ENCODE results near the gene FKBP5. TPM values are rescaled to one million over a fixed set of nuclear protein-coding genes. Genes with fewer than 3 reads are reported as not detected.

The FKBP5 gene
- total RNA-seq, 1 experiment from 2014 or later = 12.4 TPM

DNA sequence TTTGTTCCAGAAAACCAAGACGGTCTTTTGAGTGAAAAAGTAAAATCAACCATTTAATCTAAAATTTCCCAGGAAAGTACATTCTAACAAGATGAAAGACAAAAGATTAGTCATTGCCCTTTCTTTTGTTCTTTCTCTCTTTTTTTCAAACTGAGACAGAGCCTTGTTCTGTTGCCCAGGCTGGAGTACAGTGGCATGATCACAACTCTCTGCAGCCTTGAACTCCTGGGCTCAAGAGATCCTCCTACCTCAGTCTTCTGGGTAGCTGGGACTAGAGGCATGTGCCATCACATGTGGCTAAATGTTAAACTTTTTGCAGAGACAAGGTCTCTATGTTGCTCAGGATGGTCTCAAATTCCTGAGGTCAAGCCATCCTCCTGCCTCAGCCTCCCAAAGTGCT lies 75.0 kb downstream of the FKBP5 start:
- POLR2A ChIA-PET (ENCODE audit: unreplicated experiment) = no interaction called here
- no peaks in the 10 kb centered on the region for H3K9me3 ChIP-seq (ENCODE audit: low read length)
- no TSS peak for BruUV-seq (replicated peaks)

DNA sequence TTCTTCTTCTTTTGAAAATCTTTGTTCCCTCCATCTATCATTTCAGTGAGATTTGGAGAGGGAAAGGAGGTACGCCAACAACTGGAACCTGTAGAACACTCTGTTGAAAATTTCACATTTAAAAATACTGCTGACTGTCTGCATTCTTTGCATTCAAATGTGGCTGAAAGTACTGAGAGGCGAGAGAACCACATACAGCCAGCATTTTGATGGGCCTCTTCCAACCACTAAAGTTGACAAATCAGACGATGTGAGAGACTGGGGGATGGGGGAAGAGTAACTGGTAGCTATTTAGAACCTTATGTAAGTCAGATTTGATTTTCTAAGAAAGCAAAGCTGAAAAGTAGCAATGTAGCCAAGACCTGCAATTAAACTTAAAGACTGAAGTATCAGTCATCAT lies 77.5 kb downstream of the FKBP5 start:
- no peak overlapping the region for H2AFZ ChIP-seq (ENCODE audit: low read length)
- H3K4me2 ChIP-seq (ENCODE audit: low read length) = no peak overlapping the region
- no peaks in the 10 kb centered on the region for H3K27me3 ChIP-seq (ENCODE audit: low read length)
- POLR2A ChIA-PET (ENCODE audit: unreplicated experiment) = no interaction called here
- no peaks in the 10 kb centered on the region for H4K20me1 ChIP-seq (ENCODE audit: low read length)
- no peak overlapping the region for H3K9ac ChIP-seq (ENCODE audit: low read length)
- H3K4me1 ChIP-seq (ENCODE audit: insufficient read depth, low read length) = no peaks in the 10 kb centered on the region; the same call in 1 of the 2 replicates
- no peaks in the 10 kb centered on the region for H3K36me3 ChIP-seq (ENCODE audit: low read depth, low read length)
- no peaks in the 10 kb centered on the region for H3F3A ChIP-seq (ENCODE audit: low read length, unreplicated experiment)
- no peak overlapping the region for H3K27ac ChIP-seq (ENCODE audit: low read length)
- TF ChIP-seq, protein P1, sequence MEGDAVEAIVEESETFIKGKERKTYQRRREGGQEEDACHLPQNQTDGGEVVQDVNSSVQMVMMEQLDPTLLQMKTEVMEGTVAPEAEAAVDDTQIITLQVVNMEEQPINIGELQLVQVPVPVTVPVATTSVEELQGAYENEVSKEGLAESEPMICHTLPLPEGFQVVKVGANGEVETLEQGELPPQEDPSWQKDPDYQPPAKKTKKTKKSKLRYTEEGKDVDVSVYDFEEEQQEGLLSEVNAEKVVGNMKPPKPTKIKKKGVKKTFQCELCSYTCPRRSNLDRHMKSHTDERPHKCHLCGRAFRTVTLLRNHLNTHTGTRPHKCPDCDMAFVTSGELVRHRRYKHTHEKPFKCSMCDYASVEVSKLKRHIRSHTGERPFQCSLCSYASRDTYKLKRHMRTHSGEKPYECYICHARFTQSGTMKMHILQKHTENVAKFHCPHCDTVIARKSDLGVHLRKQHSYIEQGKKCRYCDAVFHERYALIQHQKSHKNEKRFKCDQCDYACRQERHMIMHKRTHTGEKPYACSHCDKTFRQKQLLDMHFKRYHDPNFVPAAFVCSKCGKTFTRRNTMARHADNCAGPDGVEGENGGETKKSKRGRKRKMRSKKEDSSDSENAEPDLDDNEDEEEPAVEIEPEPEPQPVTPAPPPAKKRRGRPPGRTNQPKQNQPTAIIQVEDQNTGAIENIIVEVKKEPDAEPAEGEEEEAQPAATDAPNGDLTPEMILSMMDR (conservative IDR thresholded peaks at IDR 0.05; ENCODE audit: low read depth, low read length) = no peak
- TF ChIP-seq EZH2phosphoT487 (IDR thresholded peaks at IDR 0.05; ENCODE audit: borderline replicate concordance, low read length) = no peak
- no peak for TF ChIP-seq EZH2 (IDR thresholded peaks at IDR 0.05; ENCODE audit: low read length, unreplicated experiment)
- H3K79me2 ChIP-seq (ENCODE audit: low read length) = no peaks in the 10 kb centered on the region
- ATAC-seq = no peak
- H3K9me3 ChIP-seq (ENCODE audit: low read length) = no peaks in the 10 kb centered on the region
- H3K9me2 ChIP-seq (replicated peaks; ENCODE audit: low read length) = no peaks in the 10 kb centered on the region
- H3K4me3 ChIP-seq (ENCODE audit: low read length) = no peak overlapping the region
- DNase-seq = no peak
- CTCF ChIA-PET = no interaction called here
- no TSS peak for BruUV-seq (replicated peaks)
- intact Hi-C loops (cut with micrococcal nuclease) = loop anchor here (10.0 kb wide), 1 partner anchor 86 kb away; no protein-coding TSS in a partner anchor

More for the DNA sequence above, 75.0 kb downstream of the FKBP5 start:
- H2AFZ ChIP-seq (ENCODE audit: low read length) = no peak overlapping the region
- TF ChIP-seq EZH2 (IDR thresholded peaks at IDR 0.05; ENCODE audit: low read length, unreplicated experiment) = no peak
- TF ChIP-seq, protein P1 (conservative IDR thresholded peaks at IDR 0.05; ENCODE audit: low read depth, low read length) = no peak
- TF ChIP-seq EZH2phosphoT487 (IDR thresholded peaks at IDR 0.05; ENCODE audit: borderline replicate concordance, low read length) = no peak
- no peaks in the 10 kb centered on the region for H3K9me2 ChIP-seq (replicated peaks; ENCODE audit: low read length)
- ATAC-seq (no peak), DNase-seq (no peak)
- no peaks in the 10 kb centered on the region; the same call in 1 of the 2 replicates for H3K4me1 ChIP-seq (ENCODE audit: insufficient read depth, low read length)
- intact Hi-C loops (cut with micrococcal nuclease) = loop anchor here (10.0 kb wide), 1 partner anchor 89 kb away; no protein-coding TSS in a partner anchor
- CTCF ChIA-PET = no interaction called here
- no peak overlapping the region for H3K9ac ChIP-seq (ENCODE audit: low read length)
- H3K27me3 ChIP-seq (ENCODE audit: low read length) = no peaks in the 10 kb centered on the region
- H3K36me3 ChIP-seq (ENCODE audit: low read depth, low read length) = no peaks in the 10 kb centered on the region
- no peak overlapping the region for H3K4me2 ChIP-seq (ENCODE audit: low read length)
- H3K79me2 ChIP-seq (ENCODE audit: low read length) = no peaks in the 10 kb centered on the region
- no peak overlapping the region for H3K27ac ChIP-seq (ENCODE audit: low read length)
- no peaks in the 10 kb centered on the region for H3F3A ChIP-seq (ENCODE audit: low read length, unreplicated experiment)
- no peaks in the 10 kb centered on the region for H4K20me1 ChIP-seq (ENCODE audit: low read length)
- H3K4me3 ChIP-seq (ENCODE audit: low read length) = no peak overlapping the region

DNA sequence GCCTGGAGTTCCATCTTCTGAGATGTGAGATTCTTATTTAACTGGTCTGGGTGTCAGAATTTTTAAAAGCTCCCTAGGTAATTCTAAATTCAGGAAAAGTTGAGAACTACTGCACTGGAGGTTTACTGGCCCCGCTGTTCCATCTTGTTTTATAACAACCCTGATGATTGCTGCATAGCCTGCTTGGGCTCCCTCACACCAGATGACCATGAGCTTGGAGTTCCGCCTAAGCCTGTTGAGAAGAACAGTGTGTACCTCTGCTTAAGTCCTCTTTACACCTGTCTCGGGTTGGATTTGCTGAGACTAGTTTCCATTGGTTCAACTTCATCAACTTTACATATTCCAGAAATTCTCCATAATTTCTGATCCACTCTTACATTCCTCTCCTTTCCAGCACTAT lies 77.9 kb downstream of the FKBP5 start:
- ATAC-seq (no peak), DNase-seq (no peak)
- Histone ChIP-seq H3F3A (ENCODE audit: low read length, unreplicated experiment) (no peaks in the 10 kb centered on the region), H3K27ac (ENCODE audit: low read length) (no peak overlapping the region), H3K4me3 (ENCODE audit: low read length) (no peak overlapping the region), H3K4me2 (ENCODE audit: low read length) (no peak overlapping the region), H3K9me2 (replicated peaks; ENCODE audit: low read length) (no peaks in the 10 kb centered on the region), H3K9ac (ENCODE audit: low read length) (no peak overlapping the region), H3K9me3 (ENCODE audit: low read length) (no peaks in the 10 kb centered on the region), H3K27me3 (ENCODE audit: low read length) (no peaks in the 10 kb centered on the region), H3K4me1 (ENCODE audit: insufficient read depth, low read length) (peaks cover 2% of the 10 kb centered on the region), H3K36me3 (ENCODE audit: low read depth, low read length) (no peaks in the 10 kb centered on the region), H4K20me1 (ENCODE audit: low read length) (no peaks in the 10 kb centered on the region), H3K79me2 (ENCODE audit: low read length) (no peaks in the 10 kb centered on the region), H2AFZ (ENCODE audit: low read length) (no peak overlapping the region)
- intact Hi-C loops (cut with micrococcal nuclease) = loop anchor here (10.0 kb wide), 1 partner anchor 86 kb away; no protein-coding TSS in a partner anchor
- BruUV-seq (replicated peaks) = no TSS peak
- ChIA-PET CTCF (no interaction called here), POLR2A (ENCODE audit: unreplicated experiment) (no interaction called here)
- TF ChIP-seq EZH2phosphoT487 (IDR thresholded peaks at IDR 0.05; ENCODE audit: borderline replicate concordance, low read length) (no peak), EZH2 (IDR thresholded peaks at IDR 0.05; ENCODE audit: low read length, unreplicated experiment) (no peak)
- TF ChIP-seq, protein P1 (conservative IDR thresholded peaks at IDR 0.05; ENCODE audit: low read depth, low read length) = no peak

Measured in PC-3 (cell line).